Kasumi-1 (cell line): ENCODE results near the gene ETV4.
"Not testable (repeated sequence)": the region's sequence is repeated elsewhere in the genome, so short reads cannot be mapped to it uniquely, and the experiment has no call there.

Source experiments
- DNase-seq, 2 experiments: peaks; one replicate each; lab custom pipeline; 2025; lab: John Stamatoyannopoulos, UW

The ETV4 gene

GRCh38 chr17:43517161-43517560, 29.0 kb downstream of the ETV4 start:
- no peak for DNase-seq

- DNase-seq = no peak
Measured at GRCh38 chr17:43515656-43516055, 30.5 kb downstream of the ETV4 start.

- DNase-seq = not testable (repeated sequence)
Measured at GRCh38 chr17:43511199-43511598, 34.9 kb downstream of the ETV4 start.

- not testable (repeated sequence) for DNase-seq
Measured at GRCh38 chr17:43509440-43509839, 36.7 kb downstream of the ETV4 start.

GRCh38 chr17:43490621-43491020, 55.5 kb downstream of the ETV4 start:
- DNase-seq = no peak

GRCh38 chr17:43483674-43484551, 62.2 kb downstream of the ETV4 start, which contains the start of gene DHX8:
Gene DHX8 (plus strand): TSS chr17:43483975. CDS start chr17:43484038, 63 bp downstream.
- peak; percentile 99 for DNase-seq

GRCh38 chr17:43482103-43483012, 63.8 kb downstream of the ETV4 start:
- no peak for DNase-seq

GRCh38 chr17:43479948-43480347, 66.2 kb downstream of the ETV4 start:
- DNase-seq = no peak
